Measurements from ENCODE around the gene CALN1. TPM values are rescaled to one million over a fixed set of nuclear protein-coding genes. Genes with fewer than 3 reads are reported as not detected.
A peak's percentile ranks its signal among the peaks of the same experiment; 100 is the strongest.

The CALN1 gene
- total and polyA plus RNA-seq, 2 experiments from 2014 or later, result 7.6 to 14.5 TPM

- TF ChIP-seq CREB1 (CRISPR knock-in tag; IDR thresholded peaks at IDR 0.05; ENCODE audit: low read depth) (no peak), ZNF114 (CRISPR knock-in tag; IDR thresholded peaks at IDR 0.05) (no peak), NANOG (IDR thresholded peaks at IDR 0.05; ENCODE audit: borderline replicate concordance) (no peak), EZH2phosphoT487 (IDR thresholded peaks at IDR 0.05; ENCODE audit: unreplicated experiment) (no peak), JUNB (IDR thresholded peaks at IDR 0.05; ENCODE audit: unreplicated experiment) (no peak), STAT1 (IDR thresholded peaks at IDR 0.05; ENCODE audit: unreplicated experiment) (no peak)
These were observed 376.9 kb downstream of the CALN1 start (continued) for GRCh38 chr7:72035266-72035665.

DNA sequence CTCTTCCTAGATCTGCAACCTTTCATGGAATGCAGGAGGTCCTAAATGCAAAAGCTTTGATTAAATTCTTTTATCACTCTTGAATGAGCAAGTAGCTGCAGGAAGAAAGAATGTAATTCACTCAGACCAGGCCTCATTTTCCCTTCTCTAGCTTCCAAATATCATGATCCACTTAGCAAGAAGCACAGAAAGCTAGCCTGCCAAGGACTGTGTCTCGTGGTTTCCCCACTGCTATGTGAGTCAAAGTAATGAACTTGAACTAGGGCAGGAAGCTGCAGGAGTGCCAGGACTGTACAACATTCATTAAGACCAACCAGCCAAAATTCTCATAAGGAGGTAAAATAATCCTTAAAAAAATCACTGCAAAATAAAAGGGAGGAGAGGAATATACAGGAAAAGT lies 379.2 kb downstream of the CALN1 start:
- Histone ChIP-seq H3K9me2 (ENCODE audit: insufficient read depth) (peaks cover 7% of the 10 kb centered on the region), H2AFZ (no peak overlapping the region), H3K27ac (ENCODE audit: low read depth) (0 out of 2 replicates have a peak overlapping the region, but pooled peaks have one; percentile 9), H3K27me3 (ENCODE audit: insufficient read depth) (no peaks in the 10 kb centered on the region), H4K20me1 (replicated peaks; ENCODE audit: insufficient read depth) (no peaks in the 10 kb centered on the region), H3K36me3 (ENCODE audit: insufficient read depth) (no peaks in the 10 kb centered on the region), H3K4me1 (ENCODE audit: insufficient read depth) (0 out of 2 replicates have a peak, but pooled peaks cover 10% of the 10 kb centered on the region), H3K79me2 (replicated peaks; ENCODE audit: insufficient read depth) (no peaks in the 10 kb centered on the region), H3K4me2 (no peak overlapping the region), H3F3A (replicated peaks; ENCODE audit: low read depth) (no peaks in the 10 kb centered on the region), H3K4me3 (no peak overlapping the region)
- Mint-ChIP-seq H3K27ac (no peak overlapping the region), H3K27me3 (ENCODE audit: insufficient read depth, low read depth, poor library complexity) (peaks cover 4% of the 10 kb centered on the region), H3K36me3 (ENCODE audit: low read depth) (peaks cover 10% of the 10 kb centered on the region; the same call in 1 of the 3 replicates), H3K4me1 (peaks cover 10% of the 10 kb centered on the region), H3K9me3 (no peaks in the 10 kb centered on the region), H3K4me3 (no peak overlapping the region)
- DNase-seq (ENCODE audit: low spot score) (peak; percentile 6), ATAC-seq (no peak)
- TF ChIP-seq ZNF114 (CRISPR knock-in tag; IDR thresholded peaks at IDR 0.05), result no peak
- no peak for TF ChIP-seq POLR2AphosphoS5 (IDR thresholded peaks at IDR 0.05; ENCODE audit: low read depth)
- TF ChIP-seq, protein P1, sequence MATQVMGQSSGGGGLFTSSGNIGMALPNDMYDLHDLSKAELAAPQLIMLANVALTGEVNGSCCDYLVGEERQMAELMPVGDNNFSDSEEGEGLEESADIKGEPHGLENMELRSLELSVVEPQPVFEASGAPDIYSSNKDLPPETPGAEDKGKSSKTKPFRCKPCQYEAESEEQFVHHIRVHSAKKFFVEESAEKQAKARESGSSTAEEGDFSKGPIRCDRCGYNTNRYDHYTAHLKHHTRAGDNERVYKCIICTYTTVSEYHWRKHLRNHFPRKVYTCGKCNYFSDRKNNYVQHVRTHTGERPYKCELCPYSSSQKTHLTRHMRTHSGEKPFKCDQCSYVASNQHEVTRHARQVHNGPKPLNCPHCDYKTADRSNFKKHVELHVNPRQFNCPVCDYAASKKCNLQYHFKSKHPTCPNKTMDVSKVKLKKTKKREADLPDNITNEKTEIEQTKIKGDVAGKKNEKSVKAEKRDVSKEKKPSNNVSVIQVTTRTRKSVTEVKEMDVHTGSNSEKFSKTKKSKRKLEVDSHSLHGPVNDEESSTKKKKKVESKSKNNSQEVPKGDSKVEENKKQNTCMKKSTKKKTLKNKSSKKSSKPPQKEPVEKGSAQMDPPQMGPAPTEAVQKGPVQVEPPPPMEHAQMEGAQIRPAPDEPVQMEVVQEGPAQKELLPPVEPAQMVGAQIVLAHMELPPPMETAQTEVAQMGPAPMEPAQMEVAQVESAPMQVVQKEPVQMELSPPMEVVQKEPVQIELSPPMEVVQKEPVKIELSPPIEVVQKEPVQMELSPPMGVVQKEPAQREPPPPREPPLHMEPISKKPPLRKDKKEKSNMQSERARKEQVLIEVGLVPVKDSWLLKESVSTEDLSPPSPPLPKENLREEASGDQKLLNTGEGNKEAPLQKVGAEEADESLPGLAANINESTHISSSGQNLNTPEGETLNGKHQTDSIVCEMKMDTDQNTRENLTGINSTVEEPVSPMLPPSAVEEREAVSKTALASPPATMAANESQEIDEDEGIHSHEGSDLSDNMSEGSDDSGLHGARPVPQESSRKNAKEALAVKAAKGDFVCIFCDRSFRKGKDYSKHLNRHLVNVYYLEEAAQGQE (IDR thresholded peaks at IDR 0.05; ENCODE audit: unreplicated experiment), result no peak
- no peak for TF ChIP-seq EZH2 (IDR thresholded peaks at IDR 0.05; ENCODE audit: low read depth, unreplicated experiment)
- TF ChIP-seq, protein P2, sequence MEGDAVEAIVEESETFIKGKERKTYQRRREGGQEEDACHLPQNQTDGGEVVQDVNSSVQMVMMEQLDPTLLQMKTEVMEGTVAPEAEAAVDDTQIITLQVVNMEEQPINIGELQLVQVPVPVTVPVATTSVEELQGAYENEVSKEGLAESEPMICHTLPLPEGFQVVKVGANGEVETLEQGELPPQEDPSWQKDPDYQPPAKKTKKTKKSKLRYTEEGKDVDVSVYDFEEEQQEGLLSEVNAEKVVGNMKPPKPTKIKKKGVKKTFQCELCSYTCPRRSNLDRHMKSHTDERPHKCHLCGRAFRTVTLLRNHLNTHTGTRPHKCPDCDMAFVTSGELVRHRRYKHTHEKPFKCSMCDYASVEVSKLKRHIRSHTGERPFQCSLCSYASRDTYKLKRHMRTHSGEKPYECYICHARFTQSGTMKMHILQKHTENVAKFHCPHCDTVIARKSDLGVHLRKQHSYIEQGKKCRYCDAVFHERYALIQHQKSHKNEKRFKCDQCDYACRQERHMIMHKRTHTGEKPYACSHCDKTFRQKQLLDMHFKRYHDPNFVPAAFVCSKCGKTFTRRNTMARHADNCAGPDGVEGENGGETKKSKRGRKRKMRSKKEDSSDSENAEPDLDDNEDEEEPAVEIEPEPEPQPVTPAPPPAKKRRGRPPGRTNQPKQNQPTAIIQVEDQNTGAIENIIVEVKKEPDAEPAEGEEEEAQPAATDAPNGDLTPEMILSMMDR (conservative IDR thresholded peaks at IDR 0.05; ENCODE audit: low read depth in 2 of 2), result no peak
- TF ChIP-seq CREB1 (CRISPR knock-in tag; IDR thresholded peaks at IDR 0.05; ENCODE audit: low read depth), result no peak
- TF ChIP-seq EZH2phosphoT487 (IDR thresholded peaks at IDR 0.05; ENCODE audit: unreplicated experiment), result no peak
- no peak for TF ChIP-seq NANOG (IDR thresholded peaks at IDR 0.05; ENCODE audit: borderline replicate concordance)
- TF ChIP-seq, protein P3, sequence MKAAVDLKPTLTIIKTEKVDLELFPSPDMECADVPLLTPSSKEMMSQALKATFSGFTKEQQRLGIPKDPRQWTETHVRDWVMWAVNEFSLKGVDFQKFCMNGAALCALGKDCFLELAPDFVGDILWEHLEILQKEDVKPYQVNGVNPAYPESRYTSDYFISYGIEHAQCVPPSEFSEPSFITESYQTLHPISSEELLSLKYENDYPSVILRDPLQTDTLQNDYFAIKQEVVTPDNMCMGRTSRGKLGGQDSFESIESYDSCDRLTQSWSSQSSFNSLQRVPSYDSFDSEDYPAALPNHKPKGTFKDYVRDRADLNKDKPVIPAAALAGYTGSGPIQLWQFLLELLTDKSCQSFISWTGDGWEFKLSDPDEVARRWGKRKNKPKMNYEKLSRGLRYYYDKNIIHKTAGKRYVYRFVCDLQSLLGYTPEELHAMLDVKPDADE (IDR thresholded peaks at IDR 0.05), result no peak
- TF ChIP-seq ZNF462 (CRISPR knock-in tag; IDR thresholded peaks at IDR 0.05), result no peak
- no peak for TF ChIP-seq ZNF331 (CRISPR knock-in tag; IDR thresholded peaks at IDR 0.05; ENCODE audit: low read depth)
- TF ChIP-seq JUNB (IDR thresholded peaks at IDR 0.05; ENCODE audit: unreplicated experiment), result no peak

Measured in GM23338 (cell line).